ENCODE measurements around the gene ASTN2. TPM values are rescaled to one million over a fixed set of nuclear protein-coding genes. Genes with fewer than 3 reads are reported as not detected.

Gene ASTN2
- polyA plus RNA-seq, 2 of the 4 experiments (the other 2 are of a cell fraction) = 5.8 to 11.6 TPM

- no peak overlapping the region for H3K4me3 ChIP-seq
- DNase-seq (ENCODE audit: low read depth in 1 of 2, low spot score in 1 of 2) = no peak
- H3K9me3 ChIP-seq = no peaks in the 10 kb centered on the region
- FAIRE-seq = no peak
- H3K4me2 ChIP-seq = no peak overlapping the region
- CTCF ChIA-PET = interaction anchor here (1.2 kb wide), 1 partner anchor 184 kb away, joined by 3 read pairs; no protein-coding TSS in a partner anchor
- POLR2A ChIA-PET = no interaction called here
- 26% methylated on average over 5 of the region's 5 CpGs for WGBS (ENCODE audit: missing lambda C conversion rate)
- H3K4me1 ChIP-seq = no peaks in the 10 kb centered on the region
- ATAC-seq = no peak
- no peak overlapping the region for H3K27ac ChIP-seq
- TF ChIP-seq ZNF302 (CRISPR knock-in tag; IDR thresholded peaks at IDR 0.05) (no peak), CBX2 (IDR thresholded peaks at IDR 0.05; ENCODE audit: borderline replicate concordance, low read depth) (no peak), KDM5A (IDR thresholded peaks at IDR 0.05) (no peak), RARB (CRISPR knock-in tag; IDR thresholded peaks at IDR 0.05) (no peak), NR3C1 (IDR thresholded peaks at IDR 0.05) (no peak), PHF8 (IDR thresholded peaks at IDR 0.05; ENCODE audit: borderline replicate concordance, low read depth) (no peak), FOSB (CRISPR knock-in tag; IDR thresholded peaks at IDR 0.05) (no peak), ESRRA (IDR thresholded peaks at IDR 0.05; ENCODE audit: borderline replicate concordance, low read length) (no peak), SMC3 (IDR thresholded peaks at IDR 0.05) (no peak), POLR2A (IDR thresholded peaks at IDR 0.05; ENCODE audit: low read length) (no peak), RCOR1 (IDR thresholded peaks at IDR 0.05; ENCODE audit: low read depth, low read length) (no peak)
Observed at GRCh38 chr9:117303643-117304230, 111.1 kb downstream of the ASTN2 start.

- Histone ChIP-seq H3K4me1 (no peaks in the 10 kb centered on the region), H3K4me2 (no peak overlapping the region), H3K27ac (no peak overlapping the region), H3K4me3 (no peak overlapping the region), H3K9me3 (no peaks in the 10 kb centered on the region)
- POLR2A ChIA-PET = no interaction called here
- 5% methylated on average over 2 of the region's 2 CpGs for WGBS (ENCODE audit: missing lambda C conversion rate)
- TF ChIP-seq ZNF302 (CRISPR knock-in tag; IDR thresholded peaks at IDR 0.05) (no peak), RNF2 (IDR thresholded peaks at IDR 0.05; ENCODE audit: borderline replicate concordance, low read depth) (no peak), HES2 (IDR thresholded peaks at IDR 0.05) (no peak), HOXB5 (CRISPR knock-in tag; IDR thresholded peaks at IDR 0.05) (no peak), FOXS1 (CRISPR knock-in tag; IDR thresholded peaks at IDR 0.05) (no peak)
- DNase-seq (ENCODE audit: low read depth in 1 of 2, low spot score in 1 of 2) (no peak), FAIRE-seq (no peak), ATAC-seq (no peak)
- CTCF ChIA-PET = no interaction called here
Observed at GRCh38 chr9:117302487-117302886, 112.4 kb downstream of the ASTN2 start.

- POLR2A ChIA-PET = no interaction called here
- no peak overlapping the region for H3K4me2 ChIP-seq
- FAIRE-seq = no peak
- WGBS (ENCODE audit: missing lambda C conversion rate) = 12% methylated on average over 4 of the region's 4 CpGs
- H3K4me3 ChIP-seq = no peak overlapping the region
- H3K27ac ChIP-seq = no peak overlapping the region
- CTCF ChIA-PET = no interaction called here
- H3K4me1 ChIP-seq = no peaks in the 10 kb centered on the region
- TF ChIP-seq HDAC2 (IDR thresholded peaks at IDR 0.05) = no peak
- no peak for ATAC-seq
- H3K9me3 ChIP-seq = no peaks in the 10 kb centered on the region
- DNase-seq (ENCODE audit: low read depth in 1 of 2, low spot score in 1 of 2) = no peak
Observed at GRCh38 chr9:117300371-117301110, 114.3 kb downstream of the ASTN2 start.

- no peak overlapping the region for H3K4me3 ChIP-seq
- no peak for DNase-seq (ENCODE audit: low read depth in 1 of 2, low spot score in 1 of 2)
- H3K4me2 ChIP-seq = no peak overlapping the region
- ChIA-PET CTCF (no interaction called here), POLR2A (no interaction called here)
- no peak for FAIRE-seq
- no peaks in the 10 kb centered on the region for H3K9me3 ChIP-seq
- no peak overlapping the region for H3K27ac ChIP-seq
- TF ChIP-seq MAFK (IDR thresholded peaks at IDR 0.05; ENCODE audit: partially characterized antibody) (peak; percentile 55), E2F6 (IDR thresholded peaks at IDR 0.05; ENCODE audit: borderline replicate concordance, low read depth) (no peak), POLR2AphosphoS2 (conservative IDR thresholded peaks at IDR 0.05; ENCODE audit: low read length) (no peak), ZNF302 (CRISPR knock-in tag; IDR thresholded peaks at IDR 0.05) (no peak), FOSL2 (IDR thresholded peaks at IDR 0.05) (no peak), FOSL2 (CRISPR knock-in tag; IDR thresholded peaks at IDR 0.05) (no peak)
- H3K4me1 ChIP-seq = no peaks in the 10 kb centered on the region
- WGBS (ENCODE audit: missing lambda C conversion rate) = 0% methylated on average over 1 of the region's 1 CpG
- ATAC-seq = no peak
Observed at GRCh38 chr9:117296453-117296852, 118.4 kb downstream of the ASTN2 start.
